ENCODE data around the gene GSK3A.

Gene GSK3A

GRCh38 chr19:42281146-42281826 lies 38.9 kb upstream of the GSK3A start (continued):
- no peak for TF ChIP-seq ELK4 (IDR thresholded peaks at IDR 0.05; ENCODE audit: borderline replicate concordance, low read depth, low read length)
- TF ChIP-seq SP3 (tag by site-specific recombination; IDR thresholded peaks at IDR 0.05), result peak; percentile 57
- 0 out of 2 replicates have a peak, but pooled peaks have one; percentile 10 for TF ChIP-seq FEZF1 (tag by site-specific recombination; IDR thresholded peaks at IDR 0.05)
- no peak for TF ChIP-seq ZBTB10 (tag by site-specific recombination; IDR thresholded peaks at IDR 0.05)
- TF ChIP-seq ZNF701 (tag by site-specific recombination; IDR thresholded peaks at IDR 0.05), result no peak
- TF ChIP-seq ZBTB1 (tag by site-specific recombination; IDR thresholded peaks at IDR 0.05), result no peak
- TF ChIP-seq ZNF600 (tag by site-specific recombination; IDR thresholded peaks at IDR 0.05), result peak; percentile 79
- no peak for TF ChIP-seq ZNF658 (tag by site-specific recombination; IDR thresholded peaks at IDR 0.05)
- TF ChIP-seq ZBTB7A (tag by site-specific recombination; IDR thresholded peaks at IDR 0.05; ENCODE audit: low read depth), result no peak
- TF ChIP-seq OVOL3 (tag by site-specific recombination; IDR thresholded peaks at IDR 0.05), result no peak
- no peak for TF ChIP-seq ZNF610 (tag by site-specific recombination; IDR thresholded peaks at IDR 0.05; ENCODE audit: borderline replicate concordance)
- no peak for TF ChIP-seq ZNF776 (tag by site-specific recombination; IDR thresholded peaks at IDR 0.05; ENCODE audit: borderline replicate concordance)
- TF ChIP-seq ZNF391 (tag by site-specific recombination; IDR thresholded peaks at IDR 0.05; ENCODE audit: borderline replicate concordance, low read depth), result no peak
- TF ChIP-seq ZNF677 (tag by site-specific recombination; IDR thresholded peaks at IDR 0.05), result no peak
- TF ChIP-seq ZIC2 (tag by site-specific recombination; IDR thresholded peaks at IDR 0.05), result peak; percentile 96
- TF ChIP-seq ZNF645 (tag by site-specific recombination; IDR thresholded peaks at IDR 0.05), result 0 out of 2 replicates have a peak, but pooled peaks have one; percentile 19
- 0 out of 2 replicates have a peak, but pooled peaks have one; percentile 89 for TF ChIP-seq SP7 (tag by site-specific recombination; IDR thresholded peaks at IDR 0.05)
- no peak for TF ChIP-seq ZNF211 (tag by site-specific recombination; IDR thresholded peaks at IDR 0.05; ENCODE audit: low read depth)
- TF ChIP-seq REPIN1 (tag by site-specific recombination; IDR thresholded peaks at IDR 0.05; ENCODE audit: low read depth), result no peak
- no peak; the same call in 1 of the 2 replicates for TF ChIP-seq ZXDB (tag by site-specific recombination; IDR thresholded peaks at IDR 0.05)
- no peak for TF ChIP-seq GLI2 (tag by site-specific recombination; IDR thresholded peaks at IDR 0.05; ENCODE audit: borderline replicate concordance, low read depth)
- TF ChIP-seq ZNF132 (tag by site-specific recombination; IDR thresholded peaks at IDR 0.05; ENCODE audit: borderline replicate concordance), result no peak
- TF ChIP-seq ZNF501 (tag by site-specific recombination; IDR thresholded peaks at IDR 0.05), result 0 out of 2 replicates have a peak, but pooled peaks have one; percentile 0
- no peak for TF ChIP-seq ZNF146 (tag by site-specific recombination; IDR thresholded peaks at IDR 0.05)
- 0 out of 2 replicates have a peak, but pooled peaks have one; percentile 4 for TF ChIP-seq EGR2 (tag by site-specific recombination; IDR thresholded peaks at IDR 0.05; ENCODE audit: low read depth)
- no peak for TF ChIP-seq ZFP41 (tag by site-specific recombination; IDR thresholded peaks at IDR 0.05; ENCODE audit: borderline replicate concordance)
- TF ChIP-seq ZSCAN5A (tag by site-specific recombination; IDR thresholded peaks at IDR 0.05), result no peak
- peak; percentile 93 for TF ChIP-seq ZNF341 (tag by site-specific recombination; IDR thresholded peaks at IDR 0.05; ENCODE audit: low read depth)
- peak; percentile 94 for TF ChIP-seq ZNF239 (tag by site-specific recombination; IDR thresholded peaks at IDR 0.05)
- TF ChIP-seq ZNF223 (tag by site-specific recombination; IDR thresholded peaks at IDR 0.05), result no peak
- TF ChIP-seq ZFP69B (tag by site-specific recombination; IDR thresholded peaks at IDR 0.05), result no peak
- TF ChIP-seq GLIS2 (tag by site-specific recombination; IDR thresholded peaks at IDR 0.05), result peak; percentile 88
- TF ChIP-seq ZNF335 (tag by site-specific recombination; conservative IDR thresholded peaks at IDR 0.05), result 0 out of 2 replicates have a peak, but pooled peaks have one; percentile 54
- no peak for TF ChIP-seq ZBTB6 (tag by site-specific recombination; IDR thresholded peaks at IDR 0.05)
